Measurements from ENCODE around the gene NQO1.

Gene NQO1

GRCh38 chr16:69706256-69706974 lies 19.9 kb downstream of the NQO1 start:
- no peak for DNase-seq (ENCODE audit: low read depth)

GRCh38 chr16:69703638-69704037 lies 22.7 kb downstream of the NQO1 start:
- DNase-seq (ENCODE audit: low read depth): no peak

GRCh38 chr16:69701866-69702265 lies 24.5 kb downstream of the NQO1 start:
- no peak for DNase-seq (ENCODE audit: low read depth)

- DNase-seq (ENCODE audit: low read depth): no peak
Measured at GRCh38 chr16:69701452-69701851, 24.9 kb downstream of the NQO1 start.

GRCh38 chr16:69699915-69700314 lies 26.4 kb downstream of the NQO1 start:
- DNase-seq (ENCODE audit: low read depth): no peak

GRCh38 chr16:69698404-69698803 lies 28.0 kb downstream of the NQO1 start:
- no peak for DNase-seq (ENCODE audit: low read depth)

- DNase-seq (ENCODE audit: low read depth): no peak
Measured at GRCh38 chr16:69693916-69694315, 32.4 kb downstream of the NQO1 start.

GRCh38 chr16:69691980-69692911 lies 34.1 kb downstream of the NQO1 start:
- peak; percentile 29 for DNase-seq (ENCODE audit: low read depth)

- DNase-seq (ENCODE audit: low read depth): no peak
Measured at GRCh38 chr16:69688589-69688988, 37.8 kb downstream of the NQO1 start.

GRCh38 chr16:69680358-69680757 lies 46.0 kb downstream of the NQO1 start:
- no peak for DNase-seq (ENCODE audit: low read depth)

- DNase-seq (ENCODE audit: low read depth): no peak
Measured at GRCh38 chr16:69672998-69673713, 53.2 kb downstream of the NQO1 start.

GRCh38 chr16:69672315-69672997 lies 53.9 kb downstream of the NQO1 start:
- DNase-seq (ENCODE audit: low read depth): no peak

- no peak for DNase-seq (ENCODE audit: low read depth)
Measured at GRCh38 chr16:69669577-69669976, 56.8 kb downstream of the NQO1 start.

GRCh38 chr16:69663846-69664245 lies 62.5 kb downstream of the NQO1 start:
- no peak for DNase-seq (ENCODE audit: low read depth)

GRCh38 chr16:69662901-69663300 lies 63.5 kb downstream of the NQO1 start:
- no peak for DNase-seq (ENCODE audit: low read depth)

GRCh38 chr16:69660166-69660565 lies 66.2 kb downstream of the NQO1 start:
- no peak for DNase-seq (ENCODE audit: low read depth)
